NAMALWA (cell line): Measurements from ENCODE around the gene GNAS.

ENCODE experiments used
- DNase-seq: peaks from one replicate; pipeline ENCODE4 v3.0.0-alpha.2; 2015; ENCODE audit warnings: low spot score

The GNAS gene

GRCh38 chr20:58854638-58855471, 2.3 kb downstream of the GNAS start:
- no peak for DNase-seq

GRCh38 chr20:58855506-58856389, 3.2 kb downstream of the GNAS start:
- DNase-seq = no peak

GRCh38 chr20:58863044-58863790, 10.7 kb downstream of the GNAS start:
- DNase-seq = no peak

GRCh38 chr20:58864346-58864745, 11.8 kb downstream of the GNAS start:
- DNase-seq = peak; percentile 39

- DNase-seq = no peak
These were observed 13.3 kb downstream of the GNAS start for GRCh38 chr20:58865843-58866242.

- DNase-seq = no peak
These were observed 14.7 kb downstream of the GNAS start for GRCh38 chr20:58867211-58867610.

GRCh38 chr20:58868795-58869194, 16.3 kb downstream of the GNAS start:
- no peak for DNase-seq

GRCh38 chr20:58869662-58870227, 17.2 kb downstream of the GNAS start:
- DNase-seq = no peak

- DNase-seq = peak; percentile 59
These were observed 17.9 kb downstream of the GNAS start for GRCh38 chr20:58870293-58871014.

GRCh38 chr20:58871533-58872102, 19.1 kb downstream of the GNAS start:
- DNase-seq = no peak

- no peak for DNase-seq
These were observed 22.0 kb downstream of the GNAS start for GRCh38 chr20:58874469-58874868.

- no peak for DNase-seq
These were observed 22.6 kb downstream of the GNAS start for GRCh38 chr20:58875111-58875510.

- no peak for DNase-seq
These were observed 23.1 kb downstream of the GNAS start for GRCh38 chr20:58875541-58876134.

GRCh38 chr20:58876437-58876836, 23.9 kb downstream of the GNAS start:
- no peak for DNase-seq

- DNase-seq = no peak
These were observed 24.8 kb downstream of the GNAS start for GRCh38 chr20:58877050-58877975.

GRCh38 chr20:58877976-58878360, 25.5 kb downstream of the GNAS start:
- no peak for DNase-seq

- no peak for DNase-seq
These were observed 25.9 kb downstream of the GNAS start for GRCh38 chr20:58878399-58878798.

GRCh38 chr20:58880441-58880840, 27.9 kb downstream of the GNAS start:
- DNase-seq = no peak

- peak; percentile 43 for DNase-seq
These were observed 28.7 kb downstream of the GNAS start for GRCh38 chr20:58880994-58881752.
